ENCODE measurements around the gene DPEP2.

Gene DPEP2

GRCh38 chr16:67949645-67950044 lies 49.6 kb downstream of the DPEP2 start:
- no peak for DNase-seq (ENCODE audit: low read depth)
- TF ChIP-seq, protein P1, sequence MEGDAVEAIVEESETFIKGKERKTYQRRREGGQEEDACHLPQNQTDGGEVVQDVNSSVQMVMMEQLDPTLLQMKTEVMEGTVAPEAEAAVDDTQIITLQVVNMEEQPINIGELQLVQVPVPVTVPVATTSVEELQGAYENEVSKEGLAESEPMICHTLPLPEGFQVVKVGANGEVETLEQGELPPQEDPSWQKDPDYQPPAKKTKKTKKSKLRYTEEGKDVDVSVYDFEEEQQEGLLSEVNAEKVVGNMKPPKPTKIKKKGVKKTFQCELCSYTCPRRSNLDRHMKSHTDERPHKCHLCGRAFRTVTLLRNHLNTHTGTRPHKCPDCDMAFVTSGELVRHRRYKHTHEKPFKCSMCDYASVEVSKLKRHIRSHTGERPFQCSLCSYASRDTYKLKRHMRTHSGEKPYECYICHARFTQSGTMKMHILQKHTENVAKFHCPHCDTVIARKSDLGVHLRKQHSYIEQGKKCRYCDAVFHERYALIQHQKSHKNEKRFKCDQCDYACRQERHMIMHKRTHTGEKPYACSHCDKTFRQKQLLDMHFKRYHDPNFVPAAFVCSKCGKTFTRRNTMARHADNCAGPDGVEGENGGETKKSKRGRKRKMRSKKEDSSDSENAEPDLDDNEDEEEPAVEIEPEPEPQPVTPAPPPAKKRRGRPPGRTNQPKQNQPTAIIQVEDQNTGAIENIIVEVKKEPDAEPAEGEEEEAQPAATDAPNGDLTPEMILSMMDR (IDR thresholded peaks at IDR 0.05; ENCODE audit: low read length, missing control alignments): no peak
- H3K4me3 ChIP-seq (replicated peaks; ENCODE audit: low read depth, low read length): no peak overlapping the region

- DNase-seq (ENCODE audit: low read depth): no peak
- H3K4me3 ChIP-seq (replicated peaks; ENCODE audit: low read depth, low read length): no peak overlapping the region
These were observed 51.3 kb downstream of the DPEP2 start for GRCh38 chr16:67948015-67948414.

GRCh38 chr16:67946966-67947558 lies 52.2 kb downstream of the DPEP2 start:
- H3K4me3 ChIP-seq (replicated peaks; ENCODE audit: low read depth, low read length): no peak overlapping the region
- DNase-seq (ENCODE audit: low read depth): no peak
- TF ChIP-seq, protein P1 (IDR thresholded peaks at IDR 0.05; ENCODE audit: low read length, missing control alignments): no peak

More at GRCh38 chr16:67948015-67948414, 51.3 kb downstream of the DPEP2 start:
- TF ChIP-seq, protein P1 (IDR thresholded peaks at IDR 0.05; ENCODE audit: low read length, missing control alignments): no peak

DNA sequence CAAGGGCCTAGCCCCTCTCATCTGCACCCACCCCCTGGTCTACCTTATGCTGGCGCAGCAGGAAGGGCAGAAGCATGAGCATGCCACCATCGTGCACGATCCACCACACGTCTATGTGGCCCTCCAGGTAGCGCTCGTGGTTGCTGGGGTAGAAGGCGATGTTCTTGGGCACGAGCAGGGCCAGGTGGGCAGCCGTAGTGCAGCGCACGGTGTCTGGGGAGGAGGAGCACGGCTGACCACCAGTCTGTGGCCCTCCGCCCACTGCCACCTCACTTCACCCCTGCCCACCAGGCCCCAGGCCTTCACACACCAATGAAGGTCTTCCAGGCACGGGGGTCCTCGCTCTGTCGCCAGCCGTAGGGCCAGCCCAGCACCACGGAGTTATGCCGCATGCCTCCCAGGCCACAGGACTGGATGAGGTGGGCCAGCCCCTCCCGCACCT lies 53.1 kb downstream of the DPEP2 start:
- no peak overlapping the region for H3K4me3 ChIP-seq (replicated peaks; ENCODE audit: low read depth, low read length)
- DNase-seq (ENCODE audit: low read depth): no peak

GRCh38 chr16:67945392-67945933 lies 53.8 kb downstream of the DPEP2 start:
- no peak for DNase-seq (ENCODE audit: low read depth)
- TF ChIP-seq, protein P1 (IDR thresholded peaks at IDR 0.05; ENCODE audit: low read length, missing control alignments): no peak
- H3K4me3 ChIP-seq (replicated peaks; ENCODE audit: low read depth, low read length): no peak overlapping the region

More for the DNA sequence above, 53.1 kb downstream of the DPEP2 start:
- TF ChIP-seq, protein P1 (IDR thresholded peaks at IDR 0.05; ENCODE audit: low read length, missing control alignments): no peak

DNA sequence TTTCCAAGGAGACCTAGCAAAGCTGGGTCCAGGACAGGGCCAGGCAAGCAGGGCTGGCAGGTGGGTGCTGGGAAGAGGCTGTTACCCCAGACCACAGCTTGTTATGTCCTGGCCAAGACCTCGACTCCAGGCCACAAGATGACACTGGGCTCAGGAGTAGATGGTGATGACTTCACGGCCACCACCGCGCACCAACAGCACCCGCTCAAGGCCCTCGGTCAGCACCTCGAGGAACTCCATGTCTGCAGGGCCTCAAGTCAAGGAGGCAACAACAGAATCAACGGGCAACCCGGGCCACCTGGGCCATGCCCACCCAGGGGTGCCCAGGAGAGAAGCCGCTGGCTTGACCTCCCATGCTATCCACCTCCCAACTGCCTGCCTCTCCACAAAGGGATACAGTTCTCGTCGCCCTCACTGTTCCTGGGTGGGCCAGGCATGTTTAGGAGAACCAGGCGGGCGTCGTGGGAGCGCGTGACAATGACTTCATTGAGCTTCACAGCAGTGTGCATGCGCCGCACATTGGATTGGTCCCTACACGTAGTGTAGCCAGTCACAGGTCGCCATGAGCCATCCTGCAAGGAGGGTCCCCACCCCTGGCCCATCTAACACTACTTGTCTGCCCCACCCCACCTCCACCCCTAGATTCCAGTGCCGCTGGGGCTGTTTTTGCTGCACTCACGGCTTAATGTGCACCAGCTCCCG lies 54.4 kb downstream of the DPEP2 start:
- no peak overlapping the region for H3K4me3 ChIP-seq (replicated peaks; ENCODE audit: low read depth, low read length)
- no peak for DNase-seq (ENCODE audit: low read depth)
- TF ChIP-seq, protein P1 (IDR thresholded peaks at IDR 0.05; ENCODE audit: low read length, missing control alignments): no peak

Measured in fibroblast of pulmonary artery (primary cell).